HepG2 (cell line): ENCODE data around the gene POLR2H.

Source experiments
- EZH2 ChIP-seq: conservative IDR thresholded peaks from 2 replicates; pipeline ENCODE4 v1.6.1; 2012; ENCODE audit warnings: mild to moderate bottlenecking, low read depth, low read length, moderate library complexity
- MIER3 ChIP-seq: IDR thresholded peaks from 2 replicates; pipeline ENCODE4 v1.6.1; 2016; ENCODE audit warnings: missing compliant biosample characterization, borderline replicate concordance
- POLR2A ChIP-seq, 2 experiments: IDR thresholded peaks; 2 replicates each; pipeline ENCODE4 v1.6.1; 2011; ENCODE audit warnings: low read depth in 2 of 2, low read length in 2 of 2, mild to moderate bottlenecking in 1 of 2, moderate library complexity in 1 of 2; ENCODE audit not compliant: insufficient read depth in 1 of 2
- RNF2 ChIP-seq: fragments of 450-650 bp; conservative IDR thresholded peaks from 2 replicates; pipeline ENCODE4 v1.6.1; 2016; ENCODE audit warnings: low read depth
- TARDBP ChIP-seq: sonication (generic); formaldehyde crosslinking; IDR thresholded peaks from 2 replicates; pipeline ENCODE4 v1.8.0; 2022; ENCODE audit warnings: mild to moderate bottlenecking, missing genetic modification reagents
- TGIF2 ChIP-seq: IDR thresholded peaks from 2 replicates; pipeline ENCODE4 v1.6.1; 2016; ENCODE audit warnings: control low read depth, missing compliant biosample characterization
- ZNF816 ChIP-seq: sonication (generic); formaldehyde crosslinking; IDR thresholded peaks from 2 replicates; pipeline ENCODE4 v1.8.0; 2022; ENCODE audit warnings: missing genetic modification reagents, mild to moderate bottlenecking, borderline replicate concordance
- TF ChIP-seq, protein P1 (sequence below): sonication (generic); formaldehyde crosslinking; IDR thresholded peaks from 2 replicates; pipeline ENCODE4 v1.4.0; 2020; ENCODE audit warnings: missing genetic modification reagents
- TF ChIP-seq, protein P2 (sequence below): sonication (generic); formaldehyde crosslinking; IDR thresholded peaks from 2 replicates; pipeline ENCODE4 v1.5.1; 2020; ENCODE audit warnings: mild to moderate bottlenecking, missing genetic modification reagents, moderate library complexity

GRCh38 chr3:184325269-184325668 lies 36.2 kb upstream of the POLR2H start:
- TF ChIP-seq EZH2 (no peak), RNF2 (no peak), TARDBP (CRISPR knock-in tag) (no peak), ZNF816 (CRISPR knock-in tag) (no peak), POLR2A (IDR thresholded peaks at IDR 0.05; ENCODE audit: insufficient read depth in 1 of 2, low read depth in 2 of 2, low read length in 2 of 2) (no peak), TGIF2 (CRISPR knock-in tag) (no peak), MIER3 (no peak)
- TF ChIP-seq, protein P1, sequence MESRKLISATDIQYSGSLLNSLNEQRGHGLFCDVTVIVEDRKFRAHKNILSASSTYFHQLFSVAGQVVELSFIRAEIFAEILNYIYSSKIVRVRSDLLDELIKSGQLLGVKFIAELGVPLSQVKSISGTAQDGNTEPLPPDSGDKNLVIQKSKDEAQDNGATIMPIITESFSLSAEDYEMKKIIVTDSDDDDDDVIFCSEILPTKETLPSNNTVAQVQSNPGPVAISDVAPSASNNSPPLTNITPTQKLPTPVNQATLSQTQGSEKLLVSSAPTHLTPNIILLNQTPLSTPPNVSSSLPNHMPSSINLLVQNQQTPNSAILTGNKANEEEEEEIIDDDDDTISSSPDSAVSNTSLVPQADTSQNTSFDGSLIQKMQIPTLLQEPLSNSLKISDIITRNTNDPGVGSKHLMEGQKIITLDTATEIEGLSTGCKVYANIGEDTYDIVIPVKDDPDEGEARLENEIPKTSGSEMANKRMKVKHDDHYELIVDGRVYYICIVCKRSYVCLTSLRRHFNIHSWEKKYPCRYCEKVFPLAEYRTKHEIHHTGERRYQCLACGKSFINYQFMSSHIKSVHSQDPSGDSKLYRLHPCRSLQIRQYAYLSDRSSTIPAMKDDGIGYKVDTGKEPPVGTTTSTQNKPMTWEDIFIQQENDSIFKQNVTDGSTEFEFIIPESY (CRISPR knock-in tag): no peak
- TF ChIP-seq, protein P2, sequence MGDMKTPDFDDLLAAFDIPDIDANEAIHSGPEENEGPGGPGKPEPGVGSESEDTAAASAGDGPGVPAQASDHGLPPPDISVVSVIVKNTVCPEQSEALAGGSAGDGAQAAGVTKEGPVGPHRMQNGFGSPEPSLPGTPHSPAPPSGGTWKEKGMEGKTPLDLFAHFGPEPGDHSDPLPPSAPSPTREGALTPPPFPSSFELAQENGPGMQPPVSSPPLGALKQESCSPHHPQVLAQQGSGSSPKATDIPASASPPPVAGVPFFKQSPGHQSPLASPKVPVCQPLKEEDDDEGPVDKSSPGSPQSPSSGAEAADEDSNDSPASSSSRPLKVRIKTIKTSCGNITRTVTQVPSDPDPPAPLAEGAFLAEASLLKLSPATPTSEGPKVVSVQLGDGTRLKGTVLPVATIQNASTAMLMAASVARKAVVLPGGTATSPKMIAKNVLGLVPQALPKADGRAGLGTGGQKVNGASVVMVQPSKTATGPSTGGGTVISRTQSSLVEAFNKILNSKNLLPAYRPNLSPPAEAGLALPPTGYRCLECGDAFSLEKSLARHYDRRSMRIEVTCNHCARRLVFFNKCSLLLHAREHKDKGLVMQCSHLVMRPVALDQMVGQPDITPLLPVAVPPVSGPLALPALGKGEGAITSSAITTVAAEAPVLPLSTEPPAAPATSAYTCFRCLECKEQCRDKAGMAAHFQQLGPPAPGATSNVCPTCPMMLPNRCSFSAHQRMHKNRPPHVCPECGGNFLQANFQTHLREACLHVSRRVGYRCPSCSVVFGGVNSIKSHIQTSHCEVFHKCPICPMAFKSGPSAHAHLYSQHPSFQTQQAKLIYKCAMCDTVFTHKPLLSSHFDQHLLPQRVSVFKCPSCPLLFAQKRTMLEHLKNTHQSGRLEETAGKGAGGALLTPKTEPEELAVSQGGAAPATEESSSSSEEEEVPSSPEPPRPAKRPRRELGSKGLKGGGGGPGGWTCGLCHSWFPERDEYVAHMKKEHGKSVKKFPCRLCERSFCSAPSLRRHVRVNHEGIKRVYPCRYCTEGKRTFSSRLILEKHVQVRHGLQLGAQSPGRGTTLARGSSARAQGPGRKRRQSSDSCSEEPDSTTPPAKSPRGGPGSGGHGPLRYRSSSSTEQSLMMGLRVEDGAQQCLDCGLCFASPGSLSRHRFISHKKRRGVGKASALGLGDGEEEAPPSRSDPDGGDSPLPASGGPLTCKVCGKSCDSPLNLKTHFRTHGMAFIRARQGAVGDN (CRISPR knock-in tag): no peak
